HL-60 (cell line): Measurements from ENCODE around the gene PSMB7.

Experiments
- DNase-seq, 2 experiments: peaks; one replicate each; pipeline ENCODE4 v3.0.0-alpha.2; 2010 to 2020; ENCODE audit warnings: low read depth in 1 of 2, low spot score in 1 of 2
- H3K27ac ChIP-seq: fragments of 250-450 bp; sonication (Bioruptor Pico); replicated peaks from 2 replicates; pipeline ENCODE4 v1.5.1; 2020; ENCODE audit warnings: mild to moderate bottlenecking, moderate library complexity
- H3K27me3 ChIP-seq: fragments of 250-450 bp; sonication (Bioruptor Pico); 2 replicates; pipeline ENCODE4 v1.5.1; 2021; ENCODE audit warnings: mild to moderate bottlenecking, moderate library complexity; ENCODE audit not compliant: insufficient read depth, poor library complexity, severe bottlenecking
- H3K4me3 ChIP-seq: replicated peaks from 2 replicates; pipeline ENCODE4 v1.5.1; 2011; ENCODE audit warnings: mild to moderate bottlenecking, control low read depth, low read length; ENCODE audit not compliant: insufficient read depth
- CTCF ChIP-seq: IDR thresholded peaks from one replicate; pipeline ENCODE4 v1.5.1; 2011; ENCODE audit warnings: low read length, control low read depth, inconsistent platforms; ENCODE audit not compliant: insufficient read depth
- GABPA ChIP-seq: IDR thresholded peaks from 2 replicates; pipeline ENCODE4 v1.6.1; 2012; ENCODE audit warnings: low read depth
- POLR2AphosphoS5 ChIP-seq: IDR thresholded peaks from 2 replicates; pipeline ENCODE4 v1.6.1; 2012; ENCODE audit warnings: low read depth
- REST ChIP-seq: IDR thresholded peaks from 2 replicates; pipeline ENCODE4 v1.6.1; 2012; ENCODE audit warnings: low read depth; ENCODE audit not compliant: insufficient replicate concordance
- SPI1 ChIP-seq: IDR thresholded peaks from 2 replicates; pipeline ENCODE4 v1.6.1; 2012; ENCODE audit warnings: low read depth, mild to moderate bottlenecking, borderline replicate concordance

Gene PSMB7

GRCh38 chr9:124363326-124364096, 51.7 kb downstream of the PSMB7 start:
- DNase-seq, result no peak
- Histone ChIP-seq H3K27me3 (no peaks in the 10 kb centered on the region), H3K27ac (no peak overlapping the region), H3K4me3 (no peak overlapping the region)
- TF ChIP-seq GABPA, result no peak
- no peak for TF ChIP-seq POLR2AphosphoS5
- no peak for TF ChIP-seq CTCF
- no peak for TF ChIP-seq REST
- no peak for TF ChIP-seq SPI1

- Histone ChIP-seq H3K27ac (no peak overlapping the region), H3K27me3 (no peaks in the 10 kb centered on the region), H3K4me3 (no peak overlapping the region)
- no peak for DNase-seq
- no peak for TF ChIP-seq CTCF
- no peak for TF ChIP-seq REST
- no peak for TF ChIP-seq GABPA
- TF ChIP-seq POLR2AphosphoS5, result no peak
- no peak for TF ChIP-seq SPI1
These were observed 54.1 kb downstream of the PSMB7 start for GRCh38 chr9:124361128-124361527.

GRCh38 chr9:124359855-124360678, 55.2 kb downstream of the PSMB7 start:
- TF ChIP-seq CTCF (no peak), REST (no peak), SPI1 (no peak), POLR2AphosphoS5 (no peak), GABPA (no peak)
- Histone ChIP-seq H3K4me3 (no peak overlapping the region), H3K27ac (peak overlapping the region; percentile 21; the same call in 1 of the 2 replicates), H3K27me3 (no peaks in the 10 kb centered on the region)
- no peak for DNase-seq
